Sigmoid colon (tissue), 7 donors: ENCODE measurements around the gene ARHGEF10L. TPM values are rescaled to one million over a fixed set of nuclear protein-coding genes. Genes with fewer than 3 reads are reported as not detected.

Experiments
- DNase-seq: peaks from one replicate; pipeline ENCODE4 v3.0.0-alpha.2; 2019
- H3K27ac ChIP-seq, 4 donors: fragments of 200-600 bp; sonication (generic); one replicate each; pipeline ENCODE4 v1.5.1; 2016 to 2019; ENCODE audit warnings: mild to moderate bottlenecking in 1 of 4
- H3K27me3 ChIP-seq, 3 donors: fragments of 200-600 bp; sonication (generic); one replicate each; pipeline ENCODE4 v1.5.1; 2019; ENCODE audit warnings: mild to moderate bottlenecking in 1 of 3
- H3K36me3 ChIP-seq, 4 donors: fragments of 200-600 bp; sonication (generic); one replicate each; pipeline ENCODE4 v1.5.1; 2016 to 2019
- H3K4me1 ChIP-seq, 4 donors: fragments of 200-600 bp; sonication (generic); one replicate each; pipeline ENCODE4 v1.5.1; 2017 to 2019
- H3K4me3 ChIP-seq, 4 donors: fragments of 200-600 bp; sonication (generic); one replicate each; pipeline ENCODE4 v1.5.1; 2017 to 2019; ENCODE audit warnings: mild to moderate bottlenecking in 2 of 4, moderate library complexity in 1 of 4
- H3K9me3 ChIP-seq, 4 donors: fragments of 200-600 bp in 3 of 4; sonication (generic) in 3 of 4; one replicate each; pipeline versions ENCODE4 v1.5.1 to v1.6.1; 2013 to 2019
- CTCF ChIP-seq, 4 experiments: fragments of 450-650 bp in 3 of 4; fragments of 200-600 bp in 1 of 4; IDR thresholded peaks; one replicate each; pipeline ENCODE4 v1.5.1; 2016 to 2019; ENCODE audit warnings: antibody characterized with exemption in 4 of 4, mild to moderate bottlenecking in 3 of 4, moderate library complexity in 2 of 4
- EP300 ChIP-seq, 4 donors: sonication (generic); formaldehyde crosslinking; IDR thresholded peaks; one replicate each; pipeline ENCODE4 v1.6.1; 2017; ENCODE audit warnings: antibody characterized with exemption in 4 of 4
- POLR2A ChIP-seq, 2 donors: fragments of 450-650 bp; IDR thresholded peaks; one replicate each; pipeline ENCODE4 v1.6.1; 2016; ENCODE audit warnings: antibody characterized with exemption in 2 of 2, mild to moderate bottlenecking in 2 of 2, moderate library complexity in 2 of 2
- POLR2AphosphoS5 ChIP-seq, 4 donors: sonication (generic); formaldehyde crosslinking; IDR thresholded peaks; one replicate each; pipeline ENCODE4 v1.6.1; 2017; ENCODE audit warnings: antibody characterized with exemption in 4 of 4
- WGBS, 2 donors: extraction: QIAGEN DNeasy Blood & Tissue Kit; methylation state at CpG; one replicate each; pipeline ENCODE4 v1.1.7; 2013; 5-methylcytosine and 5-hydroxymethylcytosine counted together
- intact Hi-C: fragments of 100-400 bp; cut with DNase I; formaldehyde crosslinking; loops from one replicate; pipeline ENCODE4 v1.15.1; 2023
- polyA plus RNA-seq, 3 donors: library from polyadenylated mRNA; stranded (reverse); fragments of 200-250 nt; gene quantifications; one replicate each; pipeline ENCODE4 v1.2.3, GENCODE V29; 2013
- total RNA-seq, 4 donors: library from RNA; depleted of rRNA; stranded (reverse); fragments of >200 nt; gene quantifications; one replicate each; pipeline ENCODE4 v1.1.0, GENCODE V29; 2016
- donor health status: healthy with polysubstance abuse.
- donor health status: Bipolar disorder and iron deficiency.
- donor health status: healthy.

Gene ARHGEF10L
- total and polyA plus RNA-seq, 7 donors, result 25.0 to 76.2 (median 33.0) TPM

DNA sequence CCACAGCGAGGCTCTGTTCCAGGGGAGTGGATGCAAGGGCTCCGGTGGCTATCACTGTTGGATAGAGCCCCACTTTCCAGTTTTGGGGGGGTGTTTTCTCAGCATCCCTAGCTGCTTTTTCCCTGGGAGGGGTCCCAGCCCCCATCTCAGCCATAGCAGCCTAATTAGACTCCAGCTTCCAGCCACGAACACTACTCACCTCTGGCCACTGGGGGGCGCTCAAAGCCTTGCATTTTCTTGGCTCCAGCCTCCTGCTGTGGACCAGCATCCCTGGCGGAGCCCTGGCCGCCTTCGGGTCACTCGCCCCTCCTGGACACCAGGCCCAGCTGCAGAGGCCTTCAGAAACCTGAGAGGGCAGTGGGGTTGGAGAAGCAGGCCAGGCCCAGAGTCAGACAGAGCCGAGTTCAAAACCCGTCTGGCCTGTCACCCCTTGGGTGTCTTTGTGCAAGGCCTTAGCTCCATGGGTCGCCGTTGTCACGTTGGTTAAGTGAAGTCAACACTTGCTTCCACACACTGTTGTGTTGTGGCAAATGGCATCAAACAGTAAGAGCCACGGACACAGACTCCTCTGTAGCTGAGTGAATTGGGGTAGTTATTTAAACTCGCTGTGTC lies 122.2 kb downstream of the ARHGEF10L start:
- TF ChIP-seq EP300 (IDR thresholded peaks at IDR 0.05), result no peak
- no peak for TF ChIP-seq POLR2AphosphoS5 (IDR thresholded peaks at IDR 0.05)
- no peak for TF ChIP-seq POLR2A (IDR thresholded peaks at IDR 0.05)
- TF ChIP-seq CTCF (IDR thresholded peaks at IDR 0.05), result peak in 3 of 4 experiments; percentile 76 to 88 (median 79)
- H3K4me1 ChIP-seq, result no peaks in the 10 kb centered on the region
- H3K9me3 ChIP-seq, result no peaks in the 10 kb centered on the region
- 63 to 73% methylated on average over 15 of the region's 15 CpGs for WGBS, 2 donors
- H3K4me3 ChIP-seq, result no peak overlapping the region
- H3K27me3 ChIP-seq, result no peaks in the 10 kb centered on the region
- H3K36me3 ChIP-seq, result peaks cover 0 to 74% (median 52%) of the 10 kb centered on the region in 4 donors
- intact Hi-C loops, result loop anchor here (5.0 to 10.0 kb wide), 3 partner anchors 163 to 571 kb away; no protein-coding TSS in a partner anchor
- no peak overlapping the region for H3K27ac ChIP-seq
- DNase-seq, result peak; percentile 76

DNA sequence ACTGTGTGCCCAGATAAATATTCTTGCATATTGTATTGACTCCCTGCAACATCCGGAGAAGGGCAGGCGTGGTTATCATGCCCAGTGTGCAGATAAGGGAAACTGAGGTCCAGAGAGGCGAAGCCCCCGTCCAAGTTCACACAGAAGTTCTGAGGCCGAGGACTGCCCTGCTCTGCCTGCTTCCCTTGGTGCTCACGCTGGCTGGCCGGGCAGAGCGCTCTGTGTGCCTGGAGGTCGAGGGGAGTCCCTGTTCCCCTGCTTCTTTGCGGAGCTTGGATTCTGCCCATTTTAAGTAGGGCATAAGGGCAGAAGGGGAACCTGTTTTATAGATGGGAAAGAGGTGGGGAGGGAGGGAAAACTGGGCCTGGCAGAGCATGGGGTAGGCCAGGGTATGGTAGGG lies 122.8 kb downstream of the ARHGEF10L start:
- H3K36me3 ChIP-seq, result peaks cover 0 to 74% (median 46%) of the 10 kb centered on the region in 4 donors

DNA sequence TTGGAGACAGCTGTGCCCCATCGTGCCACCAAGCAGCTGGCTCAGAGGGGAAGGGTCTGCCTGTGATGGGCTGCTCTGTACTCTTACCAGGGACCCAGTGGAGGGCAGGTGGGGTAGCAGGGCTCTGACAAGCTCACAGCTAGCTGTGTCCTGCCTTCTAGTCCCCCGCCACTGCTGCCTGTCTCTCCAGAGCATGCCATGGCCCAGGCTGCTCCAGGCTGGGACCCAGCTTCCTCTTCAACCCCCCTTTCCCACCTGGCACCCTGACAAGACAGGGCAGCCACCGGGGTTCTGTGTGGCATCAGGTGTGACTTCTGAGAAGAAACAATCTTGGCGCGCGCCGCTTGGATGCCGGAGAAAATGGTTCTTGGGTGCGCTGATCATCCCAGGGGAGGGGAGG lies 123.3 kb downstream of the ARHGEF10L start:
- intact Hi-C loops, result loop anchor here (5.0 to 10.0 kb wide), 3 partner anchors 162 to 570 kb away; no protein-coding TSS in a partner anchor
- no peak overlapping the region for H3K27ac ChIP-seq
- H3K27me3 ChIP-seq, result no peaks in the 10 kb centered on the region
- no peaks in the 10 kb centered on the region for H3K4me1 ChIP-seq
- no peaks in the 10 kb centered on the region for H3K9me3 ChIP-seq
- H3K36me3 ChIP-seq, result peaks cover 0 to 76% (median 45%) of the 10 kb centered on the region in 4 donors
- WGBS, 2 donors, result 86 to 89% methylated on average over 9 of the region's 9 CpGs
- TF ChIP-seq CTCF (IDR thresholded peaks at IDR 0.05), result no peak
- no peak for TF ChIP-seq POLR2AphosphoS5 (IDR thresholded peaks at IDR 0.05)
- no peak for TF ChIP-seq EP300 (IDR thresholded peaks at IDR 0.05)
- TF ChIP-seq POLR2A (IDR thresholded peaks at IDR 0.05), result no peak
- no peak for DNase-seq
- H3K4me3 ChIP-seq, result no peak overlapping the region

More for the DNA sequence above, 122.8 kb downstream of the ARHGEF10L start:
- DNase-seq, result no peak
- H3K9me3 ChIP-seq, result no peaks in the 10 kb centered on the region
- WGBS, 2 donors, result 90 to 94% methylated on average over 10 of the region's 10 CpGs
- intact Hi-C loops, result loop anchor here (5.0 to 10.0 kb wide), 3 partner anchors 163 to 570 kb away; no protein-coding TSS in a partner anchor
- no peaks in the 10 kb centered on the region for H3K4me1 ChIP-seq
- H3K27ac ChIP-seq, result no peak overlapping the region
- TF ChIP-seq POLR2AphosphoS5 (IDR thresholded peaks at IDR 0.05) (no peak), CTCF (IDR thresholded peaks at IDR 0.05) (no peak), POLR2A (IDR thresholded peaks at IDR 0.05) (no peak), EP300 (IDR thresholded peaks at IDR 0.05) (no peak)
- no peaks in the 10 kb centered on the region for H3K27me3 ChIP-seq
- H3K4me3 ChIP-seq, result no peak overlapping the region

DNA sequence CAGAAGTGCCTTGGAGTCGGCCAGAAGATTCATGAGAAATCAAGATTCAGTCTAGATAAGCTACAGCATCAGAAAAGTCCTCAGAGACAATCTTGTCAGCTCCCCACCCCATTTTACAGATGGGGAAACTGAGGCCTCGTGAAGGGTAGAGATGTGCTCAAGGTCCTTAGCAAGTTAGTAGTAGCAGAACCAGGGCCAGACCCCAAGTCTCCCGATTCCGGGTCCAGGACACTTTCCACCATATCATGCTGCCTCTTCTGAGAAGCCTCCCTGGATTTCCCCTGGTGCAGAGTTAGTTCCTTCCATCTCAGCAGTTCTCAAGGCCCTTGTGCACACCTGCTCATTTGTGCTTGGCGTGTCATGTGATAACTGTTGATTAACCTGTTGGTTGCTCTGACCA lies 124.1 kb downstream of the ARHGEF10L start:
- no peak for DNase-seq
- Histone ChIP-seq H3K36me3 (peaks cover 0 to 76% (median 44%) of the 10 kb centered on the region in 4 donors), H3K27me3 (no peaks in the 10 kb centered on the region), H3K27ac (no peak overlapping the region), H3K9me3 (no peaks in the 10 kb centered on the region), H3K4me1 (no peaks in the 10 kb centered on the region), H3K4me3 (no peak overlapping the region)
- intact Hi-C loops, result loop anchor here (5.0 to 10.0 kb wide), 3 partner anchors 161 to 569 kb away; no protein-coding TSS in a partner anchor
- WGBS, 2 donors, result 84 to 89% methylated on average over 5 of the region's 5 CpGs
- TF ChIP-seq EP300 (IDR thresholded peaks at IDR 0.05) (no peak), CTCF (IDR thresholded peaks at IDR 0.05) (no peak), POLR2AphosphoS5 (IDR thresholded peaks at IDR 0.05) (no peak), POLR2A (IDR thresholded peaks at IDR 0.05) (no peak)
